Peyer's patch (tissue), 4 donors: ENCODE data around the gene HPD.

Source experiments
- CTCF ChIP-seq, 6 experiments: fragments of 450-650 bp in 4 of 6; fragments of 200-600 bp in 2 of 6; sonication (generic) in 1 of 6; IDR thresholded peaks; one replicate each; pipeline ENCODE4 v1.5.1; 2017 to 2019; ENCODE audit warnings: antibody characterized with exemption in 6 of 6, mild to moderate bottlenecking in 3 of 6, moderate library complexity in 1 of 6
- POLR2A ChIP-seq, 2 donors: fragments of 450-650 bp; IDR thresholded peaks; one replicate each; pipeline ENCODE4 v1.5.1; 2017; ENCODE audit warnings: antibody characterized with exemption in 2 of 2, mild to moderate bottlenecking in 2 of 2, moderate library complexity in 2 of 2

- TF ChIP-seq CTCF (IDR thresholded peaks at IDR 0.05) (no peak), POLR2A (IDR thresholded peaks at IDR 0.05) (no peak)
Observed at GRCh38 chr12:121883315-121883660, 24.6 kb upstream of the HPD start.
